ENCODE measurements around the gene FRMD4A.

- TF ChIP-seq CTCF (IDR thresholded peaks at IDR 0.05; ENCODE audit: borderline replicate concordance, extremely low read depth, low read length, poor library complexity, severe bottlenecking) (no peak), EZH2 (IDR thresholded peaks at IDR 0.05; ENCODE audit: borderline replicate concordance, low read depth, low read length, severe bottlenecking) (no peak)
These were observed 412.9 kb downstream of the FRMD4A start for GRCh38 chr10:13917791-13918190.
